HG03280 (cell line): ENCODE measurements around the gene PGLYRP2.

Source experiments
- ATAC-seq: cut with Tn5 transposase; IDR thresholded peaks from one replicate; pipeline ENCODE4 v1.9.1; 2021; ENCODE audit warnings: mild to moderate bottlenecking, moderate library complexity; ENCODE audit not compliant: unreplicated experiment

Gene PGLYRP2

DNA sequence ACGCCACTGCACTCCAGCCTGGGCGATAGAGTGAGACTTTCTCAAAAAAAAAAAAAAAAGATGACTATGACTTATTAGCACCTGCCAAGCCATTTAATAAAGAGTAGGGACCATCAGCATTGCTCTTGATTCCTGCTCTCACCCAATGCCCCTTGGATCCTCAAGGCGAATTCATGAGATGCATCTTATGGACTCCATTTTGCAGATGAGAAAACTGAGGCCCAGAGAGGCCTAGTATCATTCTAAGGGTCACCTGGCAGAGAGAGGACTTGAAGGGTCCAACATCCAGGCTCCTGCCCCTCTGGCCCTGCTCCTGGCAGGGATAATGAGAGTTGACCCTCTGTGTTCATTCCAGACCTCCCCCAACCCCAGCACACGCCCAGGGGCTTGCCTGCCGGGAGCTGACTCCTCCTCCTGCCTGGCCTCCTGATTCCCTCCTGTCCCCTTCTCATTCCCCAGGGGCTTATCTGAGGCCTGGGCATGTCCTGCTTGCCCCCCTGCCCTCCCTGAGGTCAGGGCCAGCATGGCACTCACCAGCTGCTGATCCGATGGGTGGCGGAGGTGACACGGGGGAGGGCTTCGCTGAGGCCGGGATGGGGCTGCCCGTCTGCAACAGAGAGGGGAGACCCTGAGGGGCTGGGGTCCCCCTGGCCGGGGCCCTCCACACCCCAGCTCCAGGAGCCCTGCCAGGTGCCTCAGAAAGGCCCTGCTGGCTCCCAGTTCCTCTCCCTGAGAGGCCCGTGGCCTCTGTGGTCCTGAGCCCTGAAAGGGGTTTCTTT is 37.0 kb downstream of the PGLYRP2 start:
- no peak for ATAC-seq

DNA sequence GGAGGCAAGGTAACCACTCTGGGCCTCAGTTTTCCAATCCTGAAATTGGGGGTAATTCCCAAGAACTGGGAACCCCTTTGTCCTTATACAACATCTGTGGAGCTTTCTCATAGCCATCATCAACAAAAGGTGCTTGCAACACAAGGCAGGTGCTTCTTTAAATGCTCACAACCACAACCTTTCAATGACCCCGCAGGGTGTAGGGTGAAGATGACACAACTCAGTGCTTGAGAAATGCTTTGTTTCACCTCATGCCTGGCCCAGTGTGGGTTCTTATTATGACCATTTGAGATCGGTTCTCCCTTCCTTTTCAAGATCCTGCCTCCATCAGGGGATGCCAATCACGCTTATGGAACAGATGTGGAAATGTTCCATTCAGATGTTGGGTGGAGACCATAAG is 38.0 kb downstream of the PGLYRP2 start:
- no peak for ATAC-seq

DNA sequence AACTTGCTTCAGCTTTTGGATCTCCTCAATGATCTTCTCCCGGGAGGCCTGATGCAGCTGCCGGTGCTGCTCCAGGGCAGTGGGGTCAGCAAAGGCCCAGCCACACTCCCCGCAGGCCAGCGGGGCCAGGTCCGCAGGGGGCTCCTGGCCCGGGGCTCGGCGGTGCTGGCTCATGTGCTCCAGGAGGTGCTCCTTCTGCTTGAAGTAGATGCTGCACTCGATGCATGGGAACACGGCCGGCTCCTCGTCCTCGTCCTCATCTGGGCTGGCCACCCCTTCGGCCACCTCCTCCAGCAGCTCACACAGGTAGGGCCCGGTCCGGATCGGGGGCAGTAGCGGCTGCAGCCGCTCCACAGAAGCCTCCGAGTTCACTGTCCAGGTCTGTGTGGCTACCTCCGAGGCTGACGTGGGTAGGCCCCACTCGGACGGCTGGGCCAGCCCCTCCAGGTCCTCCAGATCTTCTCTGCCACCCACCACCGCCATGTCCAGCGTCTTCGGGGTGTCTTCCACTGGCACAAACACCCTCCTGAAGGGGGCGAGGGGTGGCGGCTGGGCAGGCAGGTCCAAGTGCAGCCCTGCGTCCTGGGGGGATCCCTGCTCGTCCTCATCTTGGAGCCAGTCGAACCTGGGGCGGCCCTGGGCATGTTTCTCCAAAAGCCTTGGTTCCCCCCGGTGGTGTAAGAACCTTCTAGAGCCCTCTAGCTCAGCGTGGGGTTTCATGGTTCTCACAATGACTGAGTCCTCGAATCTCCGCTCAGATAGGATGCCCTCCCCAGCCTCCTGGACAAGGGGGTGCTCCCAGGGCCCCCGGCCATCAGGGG is 39.3 kb downstream of the PGLYRP2 start:
- no peak for ATAC-seq

DNA sequence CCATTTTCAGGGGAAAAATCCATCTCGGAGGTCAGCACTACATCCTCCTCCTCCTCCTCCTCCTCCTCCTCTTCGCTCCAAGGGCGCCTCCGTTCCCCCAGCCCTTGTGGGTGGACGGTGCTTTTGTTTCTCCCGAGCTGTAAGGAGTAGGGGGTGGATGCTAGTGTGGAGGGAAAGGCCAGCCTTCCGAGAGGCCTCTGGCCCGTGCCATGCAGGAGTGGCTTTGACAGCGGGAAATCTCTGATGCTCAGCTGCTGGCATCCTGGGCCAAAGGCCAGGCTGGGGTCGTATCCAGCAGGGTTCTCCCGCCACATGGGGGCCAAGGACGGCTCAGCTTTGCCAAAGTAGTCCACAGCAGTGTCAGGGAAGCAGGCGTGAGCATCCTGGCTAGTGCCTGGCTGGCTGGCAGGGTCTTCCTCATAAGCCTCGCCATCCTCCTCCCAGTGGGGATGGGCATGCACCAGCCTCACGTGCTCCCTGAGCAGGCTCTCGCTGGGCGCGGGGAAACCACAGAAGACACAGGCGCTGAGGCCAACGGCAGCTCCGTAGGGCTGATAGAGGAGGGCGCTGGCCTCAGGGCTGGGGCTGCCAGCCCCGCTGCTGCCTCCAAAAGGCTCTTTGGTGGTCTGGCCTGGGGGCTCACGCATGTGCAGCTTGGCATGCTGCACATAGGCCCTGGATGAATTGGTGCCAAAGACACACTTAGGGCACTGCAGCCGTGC is 40.1 kb downstream of the PGLYRP2 start:
- no peak for ATAC-seq

DNA sequence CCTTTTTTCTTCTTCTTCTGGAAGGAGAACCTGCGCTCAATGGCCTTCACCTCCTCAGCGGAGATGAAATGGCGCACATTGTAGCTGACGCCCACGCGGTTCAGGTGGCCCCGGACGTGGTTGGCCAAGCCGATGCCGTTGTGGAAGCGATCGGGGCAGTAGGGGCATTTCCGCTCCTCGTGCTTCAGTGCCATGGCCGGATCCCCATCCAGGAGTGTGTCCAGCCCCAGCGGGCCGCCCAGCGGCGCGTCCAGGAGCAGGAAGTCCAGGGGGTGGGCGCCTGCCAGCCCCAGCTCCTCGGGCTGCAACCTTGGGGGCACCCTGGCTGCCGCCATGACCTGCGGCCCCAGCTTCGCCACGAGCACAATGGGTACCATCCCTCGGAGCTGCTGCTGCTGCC is 40.7 kb downstream of the PGLYRP2 start:
- ATAC-seq, result no peak

DNA sequence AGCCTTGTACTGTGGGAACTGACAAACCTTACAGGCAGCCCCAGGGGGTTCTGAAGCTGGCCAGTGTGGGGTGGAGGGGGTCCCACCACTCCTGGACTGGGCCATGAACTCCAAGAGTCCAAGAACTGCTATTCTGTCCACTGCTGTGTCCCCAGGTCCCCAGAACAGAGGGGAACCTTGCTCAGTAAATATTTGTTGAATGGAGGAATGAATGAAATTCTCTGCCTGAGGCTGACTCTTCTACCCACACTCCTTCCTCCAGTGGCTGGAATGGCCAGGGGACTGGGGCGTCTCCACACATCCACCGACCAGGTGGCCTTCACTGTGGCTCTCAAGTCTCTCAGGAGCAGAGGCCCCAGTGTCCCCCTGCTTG is 41.2 kb downstream of the PGLYRP2 start:
- no peak for ATAC-seq

DNA sequence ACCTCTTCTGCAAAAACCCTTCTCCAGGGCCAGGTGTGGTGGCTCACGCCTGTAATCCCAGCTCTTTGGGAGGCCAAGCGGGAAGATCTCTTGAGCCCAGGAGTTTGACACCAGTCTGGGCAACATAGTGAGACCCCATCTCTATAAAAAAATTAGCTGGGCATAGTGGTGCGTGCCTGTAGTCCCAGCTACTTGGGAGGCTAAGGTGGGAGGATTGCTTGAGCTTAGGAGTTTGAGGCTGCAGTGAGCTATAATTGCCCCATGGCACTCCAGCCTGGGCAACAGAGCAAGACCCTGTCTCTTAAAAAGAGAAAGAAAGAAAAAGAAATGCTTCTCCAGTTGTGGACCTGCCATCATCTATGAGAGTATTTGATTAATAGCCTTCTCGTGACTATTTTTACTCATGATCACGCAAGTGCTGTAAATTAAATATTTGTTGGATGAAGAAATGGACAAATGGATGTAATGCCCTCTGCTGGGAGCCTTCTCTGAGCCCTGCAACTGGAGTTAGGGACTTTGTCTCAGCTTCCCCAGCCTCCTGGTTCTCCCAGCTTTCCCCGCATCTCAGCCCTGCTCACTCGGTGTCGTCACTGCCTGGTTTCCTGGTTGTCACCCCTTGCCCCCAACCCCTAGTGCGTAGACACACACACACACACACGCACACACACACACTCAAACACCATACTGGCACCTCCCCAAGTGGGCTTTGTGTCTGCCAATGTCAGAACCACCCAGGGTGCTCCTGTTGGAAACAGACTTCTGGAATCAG is 41.8 kb downstream of the PGLYRP2 start:
- no peak for ATAC-seq

DNA sequence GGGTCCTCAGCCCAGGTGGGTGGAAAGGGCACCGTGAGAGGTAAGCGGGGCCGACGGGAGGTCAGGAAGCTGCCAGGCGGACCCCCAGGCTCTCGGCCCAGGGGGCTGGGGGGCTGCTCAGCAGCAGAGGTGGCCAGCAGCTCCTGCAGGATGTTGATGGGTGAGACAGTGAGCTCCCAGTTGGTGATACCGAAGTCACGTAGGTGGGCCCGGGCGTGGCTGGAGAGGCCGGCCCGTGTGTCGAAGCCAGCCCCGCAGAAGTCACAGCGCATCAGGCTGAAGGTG is 42.5 kb downstream of the PGLYRP2 start:
- ATAC-seq, result no peak

DNA sequence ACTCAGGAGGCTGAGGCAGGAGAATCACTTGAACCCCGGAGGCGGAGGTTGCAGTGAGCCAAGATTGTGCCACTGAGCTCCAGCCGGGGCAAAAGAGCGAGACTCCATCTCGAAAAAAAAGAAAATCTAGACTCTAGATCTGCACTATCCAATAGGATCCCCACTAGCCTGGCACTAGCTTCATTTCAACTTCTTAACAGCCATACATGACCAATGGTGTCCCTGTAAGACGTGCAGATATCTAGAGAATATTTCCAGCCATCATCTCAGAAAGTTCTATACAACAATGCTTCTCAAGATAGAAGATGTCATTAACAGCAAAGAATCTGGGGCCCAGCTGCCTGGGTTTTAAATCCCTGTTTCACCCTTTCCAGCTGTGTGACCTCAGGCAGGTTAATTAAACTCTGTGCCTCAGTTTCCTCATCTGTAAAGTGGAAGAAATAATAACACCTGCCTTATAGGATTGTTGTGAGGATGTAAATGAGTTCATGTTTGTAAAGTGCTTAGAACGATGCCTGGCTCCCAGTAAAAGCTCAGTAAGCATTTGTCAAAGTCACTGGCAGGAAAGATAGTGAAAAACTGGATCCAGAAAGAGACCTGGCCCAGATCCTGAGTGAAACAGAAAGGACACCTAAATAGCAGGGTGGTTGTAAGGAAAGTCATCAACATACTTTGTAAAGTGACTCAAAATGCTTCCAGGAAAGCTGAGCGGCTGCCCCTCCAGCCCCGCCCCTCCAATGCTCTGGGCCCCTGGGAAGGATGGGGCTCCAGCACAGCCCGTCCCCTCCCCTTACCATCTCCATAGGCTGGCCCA is 43.1 kb downstream of the PGLYRP2 start:
- ATAC-seq, result no peak

DNA sequence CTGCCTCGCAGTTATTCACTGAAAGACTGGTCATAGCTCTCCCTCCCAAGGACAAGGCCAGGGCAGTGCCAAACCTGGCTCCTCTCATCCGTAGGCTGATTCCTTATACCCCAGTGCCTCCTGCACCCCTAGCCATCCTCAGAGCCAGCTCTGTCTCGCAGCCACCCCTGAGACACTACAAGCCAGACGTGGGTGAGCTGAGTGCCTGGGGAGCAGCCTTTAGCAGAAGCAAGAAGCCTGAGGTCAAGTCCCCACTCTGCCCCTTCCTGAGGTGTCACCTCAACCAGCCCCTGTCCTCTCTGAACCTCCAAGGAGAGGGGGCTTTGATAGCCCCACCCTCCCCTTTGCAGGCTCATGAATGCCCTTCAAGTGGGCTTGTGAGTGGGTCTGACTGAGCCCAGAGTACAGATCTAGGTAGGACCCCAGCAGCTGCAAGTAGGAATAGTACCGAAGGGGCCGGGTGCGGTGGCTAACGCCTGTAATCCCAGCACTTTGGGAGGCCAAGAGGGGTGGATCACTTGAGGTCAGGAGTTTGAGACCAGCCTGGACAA is 45.7 kb downstream of the PGLYRP2 start:
- ATAC-seq, result no peak

DNA sequence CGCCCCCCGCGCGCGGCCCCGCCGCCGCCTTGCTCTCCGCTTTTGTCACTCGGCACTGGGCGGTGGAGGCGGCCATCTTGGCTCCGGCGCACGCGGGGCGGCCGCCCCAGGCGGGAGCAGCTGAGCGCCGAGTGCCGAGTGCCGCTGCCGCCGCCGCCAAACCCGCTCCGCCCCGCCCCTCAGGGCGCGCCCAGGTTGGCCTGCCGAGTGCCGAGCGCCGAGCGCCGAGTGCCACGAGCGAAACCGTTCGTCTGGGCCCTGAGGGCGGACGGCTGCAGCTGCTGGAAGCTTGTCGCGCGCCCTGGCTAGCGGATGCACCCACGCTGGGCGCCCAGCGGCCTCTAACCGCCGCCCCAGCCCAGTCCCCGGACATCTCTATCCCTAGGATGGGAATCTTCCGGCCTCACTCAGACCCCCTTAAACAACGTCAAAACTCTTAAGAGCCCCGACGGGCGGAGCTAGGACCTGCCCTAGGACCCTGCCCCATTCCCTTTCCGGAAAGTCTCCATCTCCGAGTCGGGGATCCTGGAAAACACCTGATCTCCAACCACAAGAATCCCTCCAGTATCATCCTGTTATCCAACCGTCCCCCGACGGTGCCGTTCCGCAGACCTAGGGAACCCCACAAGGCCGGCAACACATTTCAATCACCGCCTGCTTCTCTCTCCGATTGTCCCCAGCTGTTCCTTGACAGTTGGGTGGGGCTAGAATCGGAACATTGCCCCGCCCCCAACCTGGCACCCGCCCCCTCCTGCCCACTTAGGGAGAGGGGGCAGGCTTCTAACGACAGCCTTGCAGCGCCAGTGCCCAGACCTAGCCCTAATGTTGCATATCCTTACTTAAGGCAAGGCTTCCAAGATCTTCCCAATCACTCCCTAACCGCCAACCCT is 46.4 kb downstream of the PGLYRP2 start:
- ATAC-seq, result peak; percentile 75

DNA sequence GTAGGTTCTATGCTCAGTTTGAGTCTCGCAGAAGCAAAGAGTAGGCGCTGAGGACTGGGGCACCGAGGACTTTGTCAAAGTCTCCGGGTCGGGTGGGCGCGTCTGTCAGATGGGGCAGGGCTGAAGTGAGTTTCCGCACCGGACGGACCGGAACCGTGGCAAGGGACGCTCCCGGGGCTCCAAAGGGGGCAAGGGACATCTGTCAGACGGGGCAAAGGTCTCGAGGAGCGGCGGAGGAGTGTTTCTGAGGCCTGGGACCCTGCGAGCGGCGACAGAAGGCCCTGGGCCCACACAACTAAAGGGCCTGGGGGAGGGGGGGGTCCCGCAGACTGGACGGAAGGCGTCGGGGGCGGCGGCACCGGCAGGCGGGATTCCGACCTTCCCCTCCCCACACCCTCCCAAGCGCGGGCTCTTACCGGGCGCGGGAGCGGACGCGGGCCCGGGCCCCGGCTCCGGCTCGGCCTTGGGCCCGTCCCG is 47.2 kb downstream of the PGLYRP2 start:
- no peak for ATAC-seq

DNA sequence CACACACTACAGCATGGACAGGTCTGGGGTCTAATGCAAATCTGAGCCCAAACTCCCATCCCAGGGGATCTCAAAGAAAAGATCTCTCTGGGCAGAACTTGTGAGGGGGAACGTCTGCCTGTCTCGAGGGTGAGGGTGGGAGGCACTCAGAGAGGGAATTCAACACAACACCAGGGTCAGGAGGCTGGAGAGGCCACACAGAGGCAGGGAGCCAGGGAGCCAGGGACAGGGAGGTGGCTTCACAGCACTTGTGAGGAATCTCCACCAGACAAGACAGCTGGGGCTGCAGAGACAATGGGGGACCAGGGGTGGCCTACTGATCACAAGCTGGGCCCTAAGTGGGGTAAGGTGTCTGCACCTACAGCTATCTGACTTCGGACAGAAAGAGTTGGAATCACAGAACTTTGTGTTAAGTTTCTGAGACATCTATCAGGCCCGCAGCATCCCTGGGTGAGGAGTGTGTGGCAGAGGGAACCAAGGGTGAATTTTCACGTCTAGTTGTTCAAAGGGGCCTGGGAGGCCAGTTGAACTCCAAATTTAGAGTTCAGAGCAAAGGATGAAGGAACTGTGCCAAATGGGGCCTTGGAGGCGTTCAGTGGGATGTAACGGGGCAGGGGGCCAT is 47.8 kb downstream of the PGLYRP2 start:
- ATAC-seq, result no peak

DNA sequence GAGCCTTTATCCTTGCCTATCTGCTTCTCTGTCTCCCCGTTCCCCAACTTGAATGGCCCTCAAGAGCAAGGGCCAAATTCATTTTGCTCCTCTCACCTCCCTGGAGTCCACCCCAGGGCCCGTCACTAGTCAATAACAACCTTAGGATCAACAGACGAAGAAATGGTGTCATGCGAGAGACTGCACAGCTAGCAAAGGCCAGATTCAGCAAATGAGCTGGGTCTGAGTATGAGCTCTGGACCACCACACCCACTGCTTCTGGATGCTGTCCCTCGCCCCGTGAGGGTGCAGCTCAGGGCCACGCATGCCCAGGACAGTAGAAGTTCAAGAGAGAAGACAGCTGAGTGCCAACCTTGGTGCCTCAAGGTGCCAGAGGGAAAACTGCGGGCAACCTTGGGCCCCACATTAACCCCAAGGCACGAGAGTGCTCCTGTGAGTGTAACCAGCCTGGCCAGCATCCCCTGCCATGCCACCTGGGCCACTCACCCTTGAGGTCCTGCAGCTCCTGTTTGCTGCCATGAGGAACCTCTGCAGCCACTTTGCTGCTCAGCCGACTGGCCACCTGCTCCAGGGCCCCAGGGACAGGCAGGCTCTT is 48.7 kb downstream of the PGLYRP2 start:
- no peak for ATAC-seq

DNA sequence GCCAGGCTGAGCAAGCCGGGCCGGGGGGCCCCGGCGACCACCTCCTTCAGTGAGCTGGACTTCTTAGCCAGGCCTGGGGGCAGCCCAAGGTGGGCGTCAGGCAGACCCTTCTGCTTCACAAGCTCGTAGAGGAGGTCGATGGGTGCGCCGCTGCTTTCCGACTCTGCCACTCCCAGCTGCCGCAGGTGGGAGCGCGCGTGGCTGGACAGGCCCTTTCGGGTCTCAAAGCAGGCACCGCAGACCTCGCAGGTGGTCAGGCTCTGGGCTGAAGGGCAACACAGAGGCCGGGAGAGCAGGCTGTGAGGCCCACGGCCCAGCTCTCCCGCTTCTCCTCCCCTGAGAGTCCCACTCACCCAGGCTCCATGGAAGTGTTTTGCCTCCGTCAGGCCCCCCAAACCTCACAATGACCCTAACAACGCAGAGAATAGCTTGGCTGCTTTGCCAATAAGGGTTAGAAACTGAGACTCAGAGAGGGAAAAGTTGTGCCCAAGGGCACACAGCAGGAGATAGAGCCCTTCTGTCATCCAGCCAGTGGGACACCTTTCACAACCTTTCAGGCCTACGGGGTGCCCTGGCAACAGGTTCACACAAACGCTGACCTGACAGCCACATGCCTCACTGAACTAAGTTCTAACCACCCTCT is 49.4 kb downstream of the PGLYRP2 start:
- ATAC-seq, result no peak

DNA sequence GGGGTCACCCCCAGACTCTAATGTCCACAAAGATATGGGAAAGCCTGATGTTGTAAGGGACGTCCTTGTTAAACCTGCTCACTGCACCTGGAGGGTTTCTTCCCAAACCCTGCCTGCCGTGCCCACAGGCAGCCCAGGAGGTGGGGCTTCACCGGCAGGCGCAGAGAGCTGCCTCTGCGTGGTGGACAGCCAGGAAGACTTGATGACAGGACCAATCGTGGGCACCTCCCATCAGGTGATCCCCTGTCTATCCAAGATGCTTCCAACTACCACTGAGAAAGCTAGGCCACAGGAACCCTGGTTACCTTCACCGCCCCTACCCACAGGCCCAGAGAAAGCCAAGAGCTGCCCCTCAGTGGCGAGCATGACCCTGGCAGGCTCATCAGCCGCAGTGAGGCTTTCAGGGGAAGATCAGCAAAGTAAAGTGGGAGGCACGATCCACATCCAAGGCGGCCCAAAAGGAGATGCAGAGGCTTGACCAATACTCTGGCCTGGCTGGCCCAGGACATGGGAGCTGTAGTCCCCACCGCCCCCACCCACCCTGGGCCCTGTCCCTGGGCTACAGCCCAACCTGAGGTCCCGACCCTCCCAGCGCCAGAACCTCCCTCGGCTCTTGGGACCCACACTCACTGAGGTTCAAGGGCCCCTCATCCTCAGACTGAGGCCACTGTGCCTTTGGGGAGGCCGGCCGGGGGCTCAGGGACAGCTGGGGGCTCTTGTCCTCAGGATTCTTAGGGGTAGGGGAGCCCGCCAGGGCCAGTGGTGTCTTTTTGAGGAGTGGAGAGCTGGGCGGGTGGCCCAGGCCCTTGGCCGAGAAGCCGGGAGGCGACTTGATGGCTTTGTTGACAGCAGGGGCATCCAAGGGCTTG is 50.1 kb downstream of the PGLYRP2 start:
- no peak for ATAC-seq
